Glutamatergic neuron (in vitro differentiated cells): Measurements from ENCODE around the gene KCNH8. TPM values are rescaled to one million over a fixed set of nuclear protein-coding genes. Genes with fewer than 3 reads are reported as not detected.

Experiments
- DNase-seq: peaks from one replicate; pipeline ENCODE4 v3.0.0; 2022
- H3K27ac Mint-ChIP-seq: one replicate; pipeline ENCODE4 v1.8.0; 2020; ENCODE audit warnings: mild to moderate bottlenecking, mixed read lengths, inconsistent platforms; ENCODE audit not compliant: unreplicated experiment
- H3K27me3 Mint-ChIP-seq: one replicate; pipeline ENCODE4 v1.8.0; 2020; ENCODE audit warnings: mild to moderate bottlenecking, moderate library complexity, mixed read lengths, inconsistent platforms; ENCODE audit not compliant: unreplicated experiment
- H3K36me3 Mint-ChIP-seq: one replicate; pipeline ENCODE4 v1.8.0; 2020; ENCODE audit warnings: mild to moderate bottlenecking, mixed read lengths, inconsistent platforms; ENCODE audit not compliant: unreplicated experiment
- H3K4me1 Mint-ChIP-seq: one replicate; pipeline ENCODE4 v1.8.0; 2020; ENCODE audit warnings: mild to moderate bottlenecking, low read depth, mixed read lengths, inconsistent platforms; ENCODE audit not compliant: unreplicated experiment
- H3K4me3 Mint-ChIP-seq: one replicate; pipeline ENCODE4 v1.8.0; 2020; ENCODE audit warnings: mild to moderate bottlenecking, mixed read lengths, inconsistent platforms; ENCODE audit not compliant: unreplicated experiment
- H3K9me3 Mint-ChIP-seq: one replicate; pipeline ENCODE4 v1.8.0; 2020; ENCODE audit warnings: mild to moderate bottlenecking, moderate library complexity, mixed read lengths, inconsistent platforms; ENCODE audit not compliant: unreplicated experiment
- total RNA-seq: library from RNA; stranded (reverse); fragmentation: NEBNext Ultra II Directional; extraction: Animal tissue kit (Norgen Biotek cat#: 25700); gene quantifications from one replicate; pipeline ENCODE4 v1.2.1, GENCODE V29; 2021; ENCODE audit not compliant: unreplicated experiment
- TF ChIP-seq, protein P1 (sequence below): fragments of 200-600 bp; sonication (generic); IDR thresholded peaks from one replicate; pipeline ENCODE4 v1.5.0; 2021; ENCODE audit not compliant: partially characterized antibody, unreplicated experiment

The KCNH8 gene
- total RNA-seq, 1 donor from 2014 or later, result 30.9 TPM

DNA sequence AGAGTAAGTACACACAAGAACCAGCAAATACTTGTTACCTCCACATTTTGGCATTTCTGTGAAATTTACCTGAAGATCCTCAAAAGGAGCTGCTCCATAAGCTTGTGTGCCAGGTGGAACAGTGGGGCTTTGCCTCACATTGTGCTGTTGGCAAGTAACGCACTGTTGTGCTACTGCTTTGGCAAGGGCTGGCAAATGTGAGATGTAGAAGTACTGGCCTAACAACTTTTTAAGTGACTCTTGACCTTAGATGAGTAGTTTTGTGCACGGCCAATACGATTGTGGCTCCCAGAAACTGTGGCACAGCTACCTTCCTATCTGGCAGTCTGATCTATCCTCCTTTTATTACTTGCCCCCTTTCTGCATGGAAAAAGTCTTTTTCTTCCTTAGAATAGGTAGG is 337.0 kb downstream of the KCNH8 start:
- no peak for DNase-seq
- Mint-ChIP-seq H3K36me3 (peaks cover 6% of the 10 kb centered on the region), H3K4me3 (no peak overlapping the region), H3K9me3 (no peaks in the 10 kb centered on the region), H3K4me1 (peaks cover 6% of the 10 kb centered on the region), H3K27me3 (peaks cover 5% of the 10 kb centered on the region), H3K27ac (no peak overlapping the region)
- TF ChIP-seq, protein P1, sequence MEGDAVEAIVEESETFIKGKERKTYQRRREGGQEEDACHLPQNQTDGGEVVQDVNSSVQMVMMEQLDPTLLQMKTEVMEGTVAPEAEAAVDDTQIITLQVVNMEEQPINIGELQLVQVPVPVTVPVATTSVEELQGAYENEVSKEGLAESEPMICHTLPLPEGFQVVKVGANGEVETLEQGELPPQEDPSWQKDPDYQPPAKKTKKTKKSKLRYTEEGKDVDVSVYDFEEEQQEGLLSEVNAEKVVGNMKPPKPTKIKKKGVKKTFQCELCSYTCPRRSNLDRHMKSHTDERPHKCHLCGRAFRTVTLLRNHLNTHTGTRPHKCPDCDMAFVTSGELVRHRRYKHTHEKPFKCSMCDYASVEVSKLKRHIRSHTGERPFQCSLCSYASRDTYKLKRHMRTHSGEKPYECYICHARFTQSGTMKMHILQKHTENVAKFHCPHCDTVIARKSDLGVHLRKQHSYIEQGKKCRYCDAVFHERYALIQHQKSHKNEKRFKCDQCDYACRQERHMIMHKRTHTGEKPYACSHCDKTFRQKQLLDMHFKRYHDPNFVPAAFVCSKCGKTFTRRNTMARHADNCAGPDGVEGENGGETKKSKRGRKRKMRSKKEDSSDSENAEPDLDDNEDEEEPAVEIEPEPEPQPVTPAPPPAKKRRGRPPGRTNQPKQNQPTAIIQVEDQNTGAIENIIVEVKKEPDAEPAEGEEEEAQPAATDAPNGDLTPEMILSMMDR, result no peak

DNA sequence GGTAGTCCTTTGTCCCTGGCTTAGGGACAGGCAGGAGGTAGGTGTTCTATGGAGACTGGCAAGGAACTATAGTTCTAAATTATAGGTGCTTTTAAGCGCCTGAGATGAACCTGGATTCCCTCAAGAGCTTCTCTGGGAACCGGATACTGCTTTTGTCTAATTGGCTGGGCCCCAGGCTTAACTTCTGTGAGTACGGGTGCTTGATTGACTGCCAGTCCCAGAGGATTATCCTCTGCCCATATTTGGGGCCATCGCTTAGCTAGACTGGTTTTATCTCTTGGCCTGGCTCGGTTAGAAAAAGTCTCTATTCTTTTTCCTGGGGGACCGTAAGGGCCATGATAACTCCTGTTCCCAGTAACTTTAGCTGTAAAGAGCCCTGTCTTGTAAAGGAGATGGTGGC is 339.1 kb downstream of the KCNH8 start:
- TF ChIP-seq, protein P1, result no peak
- H3K4me3 Mint-ChIP-seq, result no peak overlapping the region
- peaks cover 6% of the 10 kb centered on the region for H3K36me3 Mint-ChIP-seq
- no peak for DNase-seq
- H3K4me1 Mint-ChIP-seq, result peaks cover 3% of the 10 kb centered on the region
- H3K27ac Mint-ChIP-seq, result no peak overlapping the region
- no peaks in the 10 kb centered on the region for H3K9me3 Mint-ChIP-seq
- peaks cover 5% of the 10 kb centered on the region for H3K27me3 Mint-ChIP-seq

DNA sequence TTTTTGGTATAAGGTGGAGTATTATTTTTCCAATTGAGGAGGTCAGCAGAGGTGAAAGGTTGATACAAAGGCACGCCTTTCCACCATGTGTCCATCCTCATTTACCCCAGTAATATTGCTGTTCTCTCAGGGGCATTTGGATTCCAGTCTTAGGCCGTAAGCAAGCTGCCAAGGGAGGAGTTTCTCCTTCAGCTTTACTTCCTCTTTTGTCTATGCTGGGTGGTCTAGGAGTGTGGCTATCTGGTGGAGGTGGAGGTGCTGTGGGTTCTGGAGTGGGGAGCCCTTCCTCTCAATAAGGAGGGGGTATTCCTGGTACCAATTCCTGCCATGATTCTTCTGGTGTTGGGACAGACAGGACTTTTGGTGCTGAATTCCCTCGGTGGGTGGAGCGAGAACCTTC is 340.6 kb downstream of the KCNH8 start:
- TF ChIP-seq, protein P1, result no peak
- DNase-seq, result no peak
- peaks cover 3% of the 10 kb centered on the region for H3K4me1 Mint-ChIP-seq
- peaks cover 5% of the 10 kb centered on the region for H3K27me3 Mint-ChIP-seq
- H3K36me3 Mint-ChIP-seq, result peaks cover 6% of the 10 kb centered on the region
- H3K27ac Mint-ChIP-seq, result no peak overlapping the region
- no peak overlapping the region for H3K4me3 Mint-ChIP-seq
- no peaks in the 10 kb centered on the region for H3K9me3 Mint-ChIP-seq

DNA sequence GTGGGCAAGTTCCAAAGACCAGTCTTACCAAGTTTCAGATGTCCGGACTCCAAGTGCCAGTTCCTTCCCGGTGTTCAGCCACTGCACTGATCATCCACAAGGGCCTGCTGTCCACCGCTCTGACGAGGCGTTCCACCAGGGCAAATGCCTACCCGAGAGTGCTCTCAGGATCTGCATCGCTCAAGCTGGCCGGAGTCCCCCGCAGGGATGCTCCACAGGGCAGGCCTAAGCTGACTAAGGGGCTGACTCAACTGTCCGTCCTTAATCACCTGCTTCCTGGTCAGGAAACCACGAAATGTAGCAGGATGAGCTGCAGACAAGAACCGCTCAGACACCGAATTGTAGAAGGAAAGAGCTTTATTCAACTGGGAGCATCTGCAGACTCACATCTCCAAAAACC is 341.6 kb downstream of the KCNH8 start:
- no peak for DNase-seq
- Mint-ChIP-seq H3K27ac (no peak overlapping the region), H3K9me3 (no peaks in the 10 kb centered on the region), H3K36me3 (peaks cover 15% of the 10 kb centered on the region), H3K4me3 (no peak overlapping the region), H3K27me3 (peaks cover 5% of the 10 kb centered on the region), H3K4me1 (peaks cover 3% of the 10 kb centered on the region)
- TF ChIP-seq, protein P1, result no peak

DNA sequence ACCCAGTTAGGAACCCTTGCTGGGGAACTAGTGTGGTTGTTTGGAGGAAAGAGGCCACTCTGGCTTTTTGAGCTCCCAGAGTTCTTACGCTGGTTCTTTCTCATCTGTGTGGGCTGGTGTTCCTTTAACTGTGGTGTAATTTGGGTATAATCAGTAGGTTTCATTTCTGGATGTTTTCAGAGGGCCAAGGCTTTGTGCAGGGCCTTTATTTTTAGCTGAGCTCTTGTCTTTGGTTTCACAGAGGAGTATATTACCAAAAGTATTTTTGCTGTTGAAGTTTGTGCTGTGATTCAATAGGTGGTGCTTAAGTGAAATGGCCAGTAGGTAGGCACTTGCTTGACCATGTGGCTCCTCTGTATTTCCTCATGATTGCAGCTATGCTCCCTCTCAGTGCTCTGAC is 357.9 kb downstream of the KCNH8 start:
- no peak overlapping the region for H3K4me3 Mint-ChIP-seq
- H3K27me3 Mint-ChIP-seq, result no peaks in the 10 kb centered on the region
- no peak overlapping the region for H3K27ac Mint-ChIP-seq
- peaks cover 4% of the 10 kb centered on the region for H3K4me1 Mint-ChIP-seq
- H3K36me3 Mint-ChIP-seq, result no peaks in the 10 kb centered on the region
- no peaks in the 10 kb centered on the region for H3K9me3 Mint-ChIP-seq
- no peak for DNase-seq
- TF ChIP-seq, protein P1, result no peak
